Lung (tissue), 12 donors: ENCODE data around the gene C3orf62. TPM values are rescaled to one million over a fixed set of nuclear protein-coding genes. Genes with fewer than 3 reads are reported as not detected.

ENCODE experiments used
- ATAC-seq: fragments of 200-7000 bp; cut with Tn5 transposase; one replicate; pipeline ENCODE4 v1.9.1; 2020; ENCODE audit warnings: moderate number of reproducible peaks; ENCODE audit not compliant: insufficient read depth, low FRiP score
- DNase-seq, 3 donors: peaks; one replicate each; pipeline ENCODE4 v3.0.0-alpha.2; 2013 to 2017
- H3K27ac ChIP-seq, 2 donors: one replicate each; pipeline ENCODE4 v1.5.1; 2013; ENCODE audit warnings: mild to moderate bottlenecking in 2 of 2, moderate library complexity in 2 of 2, control low read depth in 1 of 2, inconsistent platforms in 1 of 2, low read depth in 1 of 2, low read length in 1 of 2
- H3K27me3 ChIP-seq, 3 donors: one replicate each; pipeline ENCODE4 v1.5.1; 2013; ENCODE audit warnings: low read length in 2 of 3; ENCODE audit not compliant: control insufficient read depth in 3 of 3, insufficient read depth in 3 of 3
- H3K36me3 ChIP-seq, 4 donors: one replicate each; pipeline ENCODE4 v1.5.1; 2013; ENCODE audit warnings: low read length in 4 of 4, mild to moderate bottlenecking in 1 of 4, moderate library complexity in 1 of 4; ENCODE audit not compliant: control insufficient read depth in 4 of 4, insufficient read depth in 4 of 4
- H3K4me1 ChIP-seq, 5 donors: one replicate each; pipeline ENCODE4 v1.5.1; 2013; ENCODE audit warnings: low read length in 5 of 5, mild to moderate bottlenecking in 2 of 5, moderate library complexity in 1 of 5; ENCODE audit not compliant: control insufficient read depth in 5 of 5, insufficient read depth in 5 of 5
- H3K4me3 ChIP-seq: one replicate; pipeline ENCODE4 v1.5.1; 2013; ENCODE audit warnings: mild to moderate bottlenecking, control low read depth, moderate library complexity
- H3K9ac ChIP-seq, 2 donors: one replicate each; pipeline ENCODE4 v1.5.1; 2013; ENCODE audit warnings: low read length in 2 of 2, control low read depth in 1 of 2; ENCODE audit not compliant: insufficient read depth in 1 of 2
- H3K9me3 ChIP-seq, 4 donors: one replicate each; pipeline ENCODE4 v1.5.1; 2013; ENCODE audit warnings: low read length in 3 of 4, mild to moderate bottlenecking in 1 of 4, moderate library complexity in 1 of 4; ENCODE audit not compliant: control insufficient read depth in 4 of 4, insufficient read depth in 3 of 4
- WGBS, 2 donors: extraction: QIAGEN DNeasy Blood & Tissue Kit; methylation state at CpG; one replicate each; pipeline ENCODE4 v1.1.7; 2013; 5-methylcytosine and 5-hydroxymethylcytosine counted together
- polyA plus RNA-seq, 2 donors: library from polyadenylated mRNA; stranded (reverse); fragments of 200-250 nt; gene quantifications; one replicate each; pipeline ENCODE4 v1.2.1, GENCODE V29; 2013
- total RNA-seq, 2 donors: library from RNA; depleted of rRNA in 1 of 2; stranded (reverse); fragments of >200 nt in 1 of 2; gene quantifications; one replicate each; pipeline ENCODE4 v1.2.1, GENCODE V29; 2014 to 2021
- TF ChIP-seq, protein P1 (sequence below): IDR thresholded peaks from 2 replicates; pipeline ENCODE4 v1.5.1; 2012; ENCODE audit warnings: mild to moderate bottlenecking; ENCODE audit errors: control extremely low read depth, extremely low read depth
- donor health status: control.
- donor health status: control.
- donor health status: Bipolar disorder and iron deficiency.
- donor health status: healthy.
- donor health status: DM: yes; HTN: yes; CAD: no.

The C3orf62 gene
- total and polyA plus RNA-seq, 4 donors, result 5.2 to 8.2 (median 7.0) TPM

GRCh38 chr3:49263159-49263889 lies 13.7 kb downstream of the C3orf62 start:
- no peak for DNase-seq
- Histone ChIP-seq H3K27ac (no peak overlapping the region), H3K27me3 (no peaks in the 10 kb centered on the region), H3K36me3 (no peaks in the 10 kb centered on the region), H3K4me1 (peaks cover 0 to 9% (median 0%) of the 10 kb centered on the region in 5 donors), H3K9ac (no peak overlapping the region), H3K9me3 (no peaks in the 10 kb centered on the region), H3K4me3 (no peak overlapping the region)
- no peak for ATAC-seq
- TF ChIP-seq, protein P1, sequence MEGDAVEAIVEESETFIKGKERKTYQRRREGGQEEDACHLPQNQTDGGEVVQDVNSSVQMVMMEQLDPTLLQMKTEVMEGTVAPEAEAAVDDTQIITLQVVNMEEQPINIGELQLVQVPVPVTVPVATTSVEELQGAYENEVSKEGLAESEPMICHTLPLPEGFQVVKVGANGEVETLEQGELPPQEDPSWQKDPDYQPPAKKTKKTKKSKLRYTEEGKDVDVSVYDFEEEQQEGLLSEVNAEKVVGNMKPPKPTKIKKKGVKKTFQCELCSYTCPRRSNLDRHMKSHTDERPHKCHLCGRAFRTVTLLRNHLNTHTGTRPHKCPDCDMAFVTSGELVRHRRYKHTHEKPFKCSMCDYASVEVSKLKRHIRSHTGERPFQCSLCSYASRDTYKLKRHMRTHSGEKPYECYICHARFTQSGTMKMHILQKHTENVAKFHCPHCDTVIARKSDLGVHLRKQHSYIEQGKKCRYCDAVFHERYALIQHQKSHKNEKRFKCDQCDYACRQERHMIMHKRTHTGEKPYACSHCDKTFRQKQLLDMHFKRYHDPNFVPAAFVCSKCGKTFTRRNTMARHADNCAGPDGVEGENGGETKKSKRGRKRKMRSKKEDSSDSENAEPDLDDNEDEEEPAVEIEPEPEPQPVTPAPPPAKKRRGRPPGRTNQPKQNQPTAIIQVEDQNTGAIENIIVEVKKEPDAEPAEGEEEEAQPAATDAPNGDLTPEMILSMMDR, result no peak
- 90 to 95% methylated on average over 6 of the region's 6 CpGs for whole genome bisulfite sequencing, 2 donors

- Histone ChIP-seq H3K4me3 (no peak overlapping the region), H3K9me3 (no peaks in the 10 kb centered on the region), H3K4me1 (no peaks in the 10 kb centered on the region), H3K36me3 (no peaks in the 10 kb centered on the region), H3K27me3 (no peaks in the 10 kb centered on the region), H3K9ac (no peak overlapping the region), H3K27ac (peak overlapping the region in 1 of 2 donors; percentile 59)
- DNase-seq (peak in 1 of 3 donors; percentile 15), ATAC-seq (peak; percentile 11)
- TF ChIP-seq, protein P1, result no peak
- WGBS, 2 donors, result 67 to 77% methylated on average over 5 of the region's 5 CpGs
These were observed 16.2 kb downstream of the C3orf62 start for GRCh38 chr3:49260806-49261324.

DNA sequence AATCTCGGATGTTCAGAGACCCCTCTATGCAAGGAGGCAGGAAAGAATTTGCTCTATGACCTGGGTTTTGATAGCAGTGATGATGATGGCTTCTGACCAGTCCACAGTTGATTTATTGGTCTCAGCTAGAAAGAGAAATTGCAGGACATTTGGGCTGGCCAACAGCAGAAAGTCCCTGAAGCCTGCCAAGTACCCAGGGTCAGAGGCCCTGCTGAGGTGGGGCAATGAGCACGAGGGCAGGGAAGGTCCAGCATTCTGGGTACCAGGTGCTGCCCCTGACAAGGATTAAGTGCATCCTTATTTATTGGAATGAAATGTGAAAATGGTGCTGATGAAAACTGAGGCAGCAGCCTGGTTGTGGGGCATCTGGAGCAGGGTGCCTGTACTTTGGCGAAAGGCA lies 19.8 kb downstream of the C3orf62 start:
- H3K27me3 ChIP-seq, result no peaks in the 10 kb centered on the region
- no peak overlapping the region for H3K27ac ChIP-seq
- H3K9ac ChIP-seq, result no peak overlapping the region
- H3K36me3 ChIP-seq, result no peaks in the 10 kb centered on the region
- no peaks in the 10 kb centered on the region for H3K4me1 ChIP-seq
- TF ChIP-seq, protein P1, result no peak
- ATAC-seq (no peak), DNase-seq (no peak)
- no peaks in the 10 kb centered on the region for H3K9me3 ChIP-seq
- H3K4me3 ChIP-seq, result no peak overlapping the region
- WGBS, 2 donors, result 74 to 86% methylated on average over 3 of the region's 3 CpGs
